GDM1 (cell line): Measurements from ENCODE around the gene WNK2.
"Not testable (repeated sequence)": the region's sequence is repeated elsewhere in the genome, so short reads cannot be mapped to it uniquely, and the experiment has no call there.

Experiments used
- DNase-seq: peaks from one replicate; lab custom pipeline; 2025; lab: John Stamatoyannopoulos, UW

The WNK2 gene

GRCh38 chr9:93237540-93237939 lies 53.6 kb downstream of the WNK2 start:
- DNase-seq: peak; percentile 25

GRCh38 chr9:93238953-93239925 lies 55.3 kb downstream of the WNK2 start:
- no peak for DNase-seq

- DNase-seq: no peak
Observed at GRCh38 chr9:93240891-93241334, 57.0 kb downstream of the WNK2 start.

GRCh38 chr9:93243112-93243511 lies 59.2 kb downstream of the WNK2 start:
- no peak for DNase-seq

GRCh38 chr9:93244101-93244500 lies 60.2 kb downstream of the WNK2 start:
- DNase-seq: no peak

- no peak for DNase-seq
Observed at GRCh38 chr9:93244510-93245436, 60.8 kb downstream of the WNK2 start.

GRCh38 chr9:93245437-93245970 lies 61.6 kb downstream of the WNK2 start:
- no peak for DNase-seq

- no peak for DNase-seq
Observed at GRCh38 chr9:93246111-93246510, 62.2 kb downstream of the WNK2 start.

- DNase-seq: no peak
Observed at GRCh38 chr9:93246526-93246925, 62.6 kb downstream of the WNK2 start.

- no peak for DNase-seq
Observed at GRCh38 chr9:93247099-93247865, 63.3 kb downstream of the WNK2 start.

- no peak for DNase-seq
Observed at GRCh38 chr9:93247892-93248291, 64.0 kb downstream of the WNK2 start.

GRCh38 chr9:93248386-93249040 lies 64.6 kb downstream of the WNK2 start:
- DNase-seq: no peak

GRCh38 chr9:93250185-93250584 lies 66.2 kb downstream of the WNK2 start:
- DNase-seq: no peak

- DNase-seq: not testable (repeated sequence)
Observed at GRCh38 chr9:93251309-93251708, 67.4 kb downstream of the WNK2 start.

- DNase-seq: no peak
Observed at GRCh38 chr9:93252116-93252780, 68.3 kb downstream of the WNK2 start.

- DNase-seq: no peak
Observed at GRCh38 chr9:93252781-93253530, 69.0 kb downstream of the WNK2 start.

GRCh38 chr9:93253633-93254032 lies 69.7 kb downstream of the WNK2 start:
- DNase-seq: no peak

- DNase-seq: no peak
Observed at GRCh38 chr9:93254061-93254481, 70.1 kb downstream of the WNK2 start.

GRCh38 chr9:93254806-93255493 lies 71.0 kb downstream of the WNK2 start:
- DNase-seq: no peak
